Loucy (cell line): ENCODE measurements around the gene COPS7B.

Experiments used
- H2AFZ ChIP-seq: fragments of 200-600 bp; sonication (generic); 2 replicates; pipeline ENCODE4 v1.6.0; 2016; ENCODE audit warnings: antibody characterized with exemption, mild to moderate bottlenecking, low read length, moderate library complexity
- H3F3A ChIP-seq: fragments of 200-600 bp; 2 replicates; pipeline ENCODE4 v1.6.0; 2016; ENCODE audit warnings: antibody characterized with exemption, low read depth, mild to moderate bottlenecking
- H3K27me3 ChIP-seq: fragments of 200-600 bp; sonication (generic); 2 replicates; pipeline ENCODE4 v1.6.1; 2014; ENCODE audit warnings: low read length, mild to moderate bottlenecking; ENCODE audit not compliant: insufficient read depth, poor library complexity, severe bottlenecking
- H3K36me3 ChIP-seq: fragments of 200-600 bp; sonication (generic); 2 replicates; pipeline ENCODE4 v1.6.1; 2016; ENCODE audit warnings: low read length; ENCODE audit not compliant: insufficient read depth
- H3K4me1 ChIP-seq: fragments of 200-600 bp; sonication (generic); 2 replicates; pipeline ENCODE4 v1.5.1; 2014; ENCODE audit warnings: low read length, mild to moderate bottlenecking; ENCODE audit not compliant: insufficient read depth, poor library complexity, severe bottlenecking
- H3K4me2 ChIP-seq: fragments of 200-600 bp; sonication (generic); 2 replicates; pipeline ENCODE4 v1.6.0; 2014; ENCODE audit warnings: antibody characterized with exemption, low read length, low read depth, mild to moderate bottlenecking; ENCODE audit not compliant: poor library complexity, severe bottlenecking
- H3K4me3 ChIP-seq: fragments of 200-600 bp; sonication (generic); 2 replicates; pipeline ENCODE4 v1.5.1; 2014; ENCODE audit warnings: low read length, mild to moderate bottlenecking, mixed read lengths; ENCODE audit not compliant: poor library complexity, severe bottlenecking
- H3K79me2 ChIP-seq: fragments of 200-600 bp; sonication (generic); 2 replicates; pipeline ENCODE4 v1.6.1; 2014; ENCODE audit warnings: low read length; ENCODE audit not compliant: insufficient read depth
- H3K9ac ChIP-seq: fragments of 200-600 bp; sonication (generic); 2 replicates; pipeline ENCODE4 v1.6.0; 2014; ENCODE audit warnings: mild to moderate bottlenecking, low read depth, low read length, moderate library complexity; ENCODE audit not compliant: poor library complexity, severe bottlenecking
- H3K9me2 ChIP-seq: fragments of 200-600 bp; sonication (generic); replicated peaks from 2 replicates; pipeline ENCODE4 v1.6.1; 2016; ENCODE audit warnings: low read depth, low read length, mixed read lengths
- H3K9me3 ChIP-seq: fragments of 200-600 bp; sonication (generic); 2 replicates; pipeline ENCODE4 v1.6.1; 2014; ENCODE audit warnings: mild to moderate bottlenecking, antibody characterized with exemption, low read length, low read depth; ENCODE audit not compliant: insufficient read depth
- H4K20me1 ChIP-seq: fragments of 200-600 bp; sonication (generic); 2 replicates; pipeline ENCODE4 v1.6.0; 2014; ENCODE audit warnings: antibody characterized with exemption, low read length, mild to moderate bottlenecking; ENCODE audit not compliant: insufficient read depth, poor library complexity, severe bottlenecking
- EZH2phosphoT487 ChIP-seq: fragments of 200-600 bp; IDR thresholded peaks from 2 replicates; pipeline ENCODE4 v1.6.1; 2018; ENCODE audit warnings: antibody characterized with exemption, mild to moderate bottlenecking, moderate library complexity, borderline replicate concordance
- TF ChIP-seq, protein P1 (sequence below): fragments of 200-600 bp; sonication (generic); conservative IDR thresholded peaks from 2 replicates; pipeline ENCODE4 v1.5.1; 2014; ENCODE audit warnings: mild to moderate bottlenecking, antibody characterized with exemption, low read length

Gene COPS7B

DNA sequence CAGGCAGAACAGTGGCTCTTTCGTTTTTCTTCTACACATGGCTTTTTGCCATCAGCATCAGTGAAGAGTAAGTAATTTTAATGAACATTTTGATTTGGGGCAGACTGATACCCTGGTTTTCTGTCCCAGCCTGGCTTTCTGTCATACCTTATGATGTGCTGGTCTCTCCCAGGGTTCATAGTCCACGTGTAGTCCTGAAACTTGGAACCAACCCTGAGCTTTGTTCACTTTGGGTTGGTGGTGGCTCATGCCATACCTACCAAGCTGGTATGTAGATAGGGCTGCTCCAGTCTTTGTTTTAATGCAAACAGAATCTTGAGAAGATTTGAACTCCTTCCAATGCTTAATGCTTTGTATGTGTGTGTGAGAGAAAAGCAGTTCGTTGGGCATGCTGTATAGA lies 4.9 kb downstream of the COPS7B start:
- no peak overlapping the region for H3K4me2 ChIP-seq
- H2AFZ ChIP-seq, result no peak overlapping the region
- peaks cover 32% of the 10 kb centered on the region; the same call in 1 of the 2 replicates for H3K36me3 ChIP-seq
- TF ChIP-seq EZH2phosphoT487, result no peak
- TF ChIP-seq, protein P1, sequence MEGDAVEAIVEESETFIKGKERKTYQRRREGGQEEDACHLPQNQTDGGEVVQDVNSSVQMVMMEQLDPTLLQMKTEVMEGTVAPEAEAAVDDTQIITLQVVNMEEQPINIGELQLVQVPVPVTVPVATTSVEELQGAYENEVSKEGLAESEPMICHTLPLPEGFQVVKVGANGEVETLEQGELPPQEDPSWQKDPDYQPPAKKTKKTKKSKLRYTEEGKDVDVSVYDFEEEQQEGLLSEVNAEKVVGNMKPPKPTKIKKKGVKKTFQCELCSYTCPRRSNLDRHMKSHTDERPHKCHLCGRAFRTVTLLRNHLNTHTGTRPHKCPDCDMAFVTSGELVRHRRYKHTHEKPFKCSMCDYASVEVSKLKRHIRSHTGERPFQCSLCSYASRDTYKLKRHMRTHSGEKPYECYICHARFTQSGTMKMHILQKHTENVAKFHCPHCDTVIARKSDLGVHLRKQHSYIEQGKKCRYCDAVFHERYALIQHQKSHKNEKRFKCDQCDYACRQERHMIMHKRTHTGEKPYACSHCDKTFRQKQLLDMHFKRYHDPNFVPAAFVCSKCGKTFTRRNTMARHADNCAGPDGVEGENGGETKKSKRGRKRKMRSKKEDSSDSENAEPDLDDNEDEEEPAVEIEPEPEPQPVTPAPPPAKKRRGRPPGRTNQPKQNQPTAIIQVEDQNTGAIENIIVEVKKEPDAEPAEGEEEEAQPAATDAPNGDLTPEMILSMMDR, result no peak
- H3K9ac ChIP-seq, result no peak overlapping the region
- H3K9me2 ChIP-seq, result no peaks in the 10 kb centered on the region
- peaks cover 61% of the 10 kb centered on the region for H3K79me2 ChIP-seq
- H3K4me1 ChIP-seq, result peaks cover 17% of the 10 kb centered on the region
- H4K20me1 ChIP-seq, result peaks cover 32% of the 10 kb centered on the region
- no peak overlapping the region for H3K4me3 ChIP-seq
- H3F3A ChIP-seq, result no peaks in the 10 kb centered on the region
- no peaks in the 10 kb centered on the region for H3K27me3 ChIP-seq
- H3K9me3 ChIP-seq, result no peaks in the 10 kb centered on the region

- Histone ChIP-seq H3K4me1 (no peaks in the 10 kb centered on the region), H3K27me3 (no peaks in the 10 kb centered on the region)
Observed at GRCh38 chr2:231794383-231794782, 8.1 kb downstream of the COPS7B start.

DNA sequence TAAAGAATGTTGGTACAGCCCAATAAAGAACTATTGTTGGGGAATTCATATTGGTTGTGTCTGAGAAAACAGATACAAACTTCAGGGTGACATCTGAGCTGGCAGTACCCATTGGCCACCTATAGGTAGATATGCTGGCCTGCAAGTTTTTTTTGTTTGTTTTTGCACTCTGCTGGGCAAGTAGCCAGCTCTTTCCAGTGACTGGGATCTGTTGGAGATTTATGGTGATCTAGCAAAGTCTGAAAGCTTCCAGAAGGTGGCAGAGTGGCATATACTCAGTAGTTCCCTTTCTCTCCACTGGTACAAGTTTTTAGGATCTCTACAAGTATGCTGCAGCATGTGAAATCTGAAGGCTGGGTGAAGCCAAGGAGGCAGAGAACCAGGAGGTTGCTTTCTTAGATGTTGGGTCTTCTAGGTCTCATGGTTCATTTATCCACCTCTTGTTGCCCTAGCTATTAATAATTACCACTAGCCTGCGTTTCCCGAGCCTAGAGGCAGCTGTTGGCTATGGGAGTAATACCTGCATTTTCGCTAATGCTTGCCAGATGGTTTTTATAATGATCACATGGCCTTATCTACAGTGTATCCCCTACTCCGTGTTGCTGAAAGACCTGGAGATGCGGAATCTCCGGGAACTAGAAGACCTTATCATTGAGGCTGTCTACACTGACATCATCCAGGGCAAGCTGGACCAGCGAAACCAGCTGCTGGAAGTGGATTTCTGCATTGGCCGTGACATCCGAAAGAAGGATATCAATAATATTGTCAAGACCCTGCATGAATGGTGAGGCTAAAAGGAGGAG lies 9.5 kb downstream of the COPS7B start:
- H3K9ac ChIP-seq, result no peak overlapping the region
- H3K27me3 ChIP-seq, result no peaks in the 10 kb centered on the region
- no peak overlapping the region for H2AFZ ChIP-seq
- no peaks in the 10 kb centered on the region for H3K9me2 ChIP-seq
- TF ChIP-seq EZH2phosphoT487, result no peak
- H3F3A ChIP-seq, result no peaks in the 10 kb centered on the region
- peaks cover 69% of the 10 kb centered on the region for H3K36me3 ChIP-seq
- H3K4me1 ChIP-seq, result no peaks in the 10 kb centered on the region
- peaks cover 5% of the 10 kb centered on the region for H4K20me1 ChIP-seq
- peaks cover 18% of the 10 kb centered on the region; the same call in 1 of the 2 replicates for H3K79me2 ChIP-seq
- H3K4me2 ChIP-seq, result no peak overlapping the region
- no peak overlapping the region for H3K4me3 ChIP-seq
- no peaks in the 10 kb centered on the region for H3K9me3 ChIP-seq

More at GRCh38 chr2:231794383-231794782, 8.1 kb downstream of the COPS7B start:
- H3K9me3 ChIP-seq, result no peaks in the 10 kb centered on the region
- no peak for TF ChIP-seq EZH2phosphoT487
- TF ChIP-seq, protein P1, result no peak
- peaks cover 8% of the 10 kb centered on the region for H4K20me1 ChIP-seq
- no peak overlapping the region for H3K4me2 ChIP-seq
- no peak overlapping the region for H3K4me3 ChIP-seq
- H3K36me3 ChIP-seq, result peaks cover 58% of the 10 kb centered on the region
- H2AFZ ChIP-seq, result no peak overlapping the region
- H3K9ac ChIP-seq, result no peak overlapping the region
- H3F3A ChIP-seq, result no peaks in the 10 kb centered on the region
- H3K9me2 ChIP-seq, result no peaks in the 10 kb centered on the region
- peaks cover 31% of the 10 kb centered on the region; the same call in 1 of the 2 replicates for H3K79me2 ChIP-seq
